GM12878 (cell line): ENCODE measurements around the gene PHRF1. TPM values are rescaled to one million over a fixed set of nuclear protein-coding genes. Genes with fewer than 3 reads are reported as not detected.

Source experiments
- BMI1 ChIP-seq: fragments of 450-650 bp; IDR thresholded peaks from 2 replicates; pipeline ENCODE4 v1.6.1; 2016; ENCODE audit warnings: mild to moderate bottlenecking, moderate library complexity, borderline replicate concordance
- CREM ChIP-seq: IDR thresholded peaks from 2 replicates; pipeline ENCODE4 v1.6.1; 2014; ENCODE audit warnings: antibody characterized with exemption, low read depth
- EGR1 ChIP-seq, 2 experiments: IDR thresholded peaks; 1 replicate in 1 of 2; 2 replicates in 1 of 2; pipeline ENCODE4 v1.6.1; 2011 to 2012; ENCODE audit warnings: low read depth in 2 of 2, low read length in 2 of 2, borderline replicate concordance in 1 of 2, mild to moderate bottlenecking in 1 of 2, moderate library complexity in 1 of 2
- EP300 ChIP-seq, 2 experiments: fragments of 150-350 bp in 1 of 2; IDR thresholded peaks; 2 replicates each; pipeline ENCODE4 v1.6.1; 2011 to 2012; ENCODE audit warnings: low read depth in 2 of 2, low read length in 2 of 2, borderline replicate concordance in 1 of 2, improper control_type of control experiment in 1 of 2, inconsistent platforms in 1 of 2; ENCODE audit not compliant: control insufficient read depth in 1 of 2
- FOXM1 ChIP-seq: IDR thresholded peaks from 2 replicates; pipeline ENCODE4 v1.6.1; 2012; ENCODE audit warnings: low read depth, mild to moderate bottlenecking, inconsistent platforms, low read length, moderate library complexity
- GABPA ChIP-seq: IDR thresholded peaks from 2 replicates; pipeline ENCODE4 v1.6.1; 2014; ENCODE audit warnings: antibody characterized with exemption, low read depth, mild to moderate bottlenecking, inconsistent platforms
- HDAC6 ChIP-seq: fragments of 200-600 bp; sonication (generic); IDR thresholded peaks from one replicate; pipeline ENCODE4 v1.8.0; 2017; ENCODE audit warnings: antibody characterized with exemption; ENCODE audit not compliant: unreplicated experiment
- IRF4 ChIP-seq: IDR thresholded peaks from 2 replicates; pipeline ENCODE4 v1.6.1; 2011; ENCODE audit warnings: low read depth, low read length
- KDM1A ChIP-seq: fragments of 200-600 bp; sonication (generic); IDR thresholded peaks from 2 replicates; pipeline ENCODE4 v1.6.1; 2016; ENCODE audit warnings: borderline replicate concordance
- NBN ChIP-seq: fragments of 450-650 bp; IDR thresholded peaks from 2 replicates; pipeline ENCODE4 v1.6.1; 2016
- NFYB ChIP-seq: IDR thresholded peaks from 2 replicates; pipeline ENCODE4 v1.6.1; 2011; ENCODE audit warnings: low read depth, mild to moderate bottlenecking, low read length, improper control_type of control experiment, moderate library complexity; ENCODE audit not compliant: insufficient read depth
- PML ChIP-seq: IDR thresholded peaks from 2 replicates; pipeline ENCODE4 v1.6.1; 2012; ENCODE audit warnings: low read length, inconsistent platforms
- RB1 ChIP-seq: fragments of 450-650 bp; formaldehyde crosslinking; IDR thresholded peaks from 2 replicates; pipeline ENCODE4 v1.6.1; 2017; ENCODE audit warnings: mild to moderate bottlenecking, borderline replicate concordance
- RCOR1 ChIP-seq: conservative IDR thresholded peaks from 2 replicates; pipeline ENCODE4 v1.6.1; 2012; ENCODE audit warnings: low read depth, low read length, improper control_type of control experiment
- RUNX3 ChIP-seq: IDR thresholded peaks from 2 replicates; pipeline ENCODE4 v1.6.1; 2012; ENCODE audit warnings: low read length, inconsistent platforms
- SIN3A ChIP-seq: IDR thresholded peaks from 2 replicates; pipeline ENCODE4 v1.6.1; 2012; ENCODE audit warnings: low read depth, low read length, improper control_type of control experiment
- SMAD5 ChIP-seq: IDR thresholded peaks from 2 replicates; pipeline ENCODE4 v1.6.1; 2016; ENCODE audit warnings: antibody characterized with exemption, low read depth
- TCF3 ChIP-seq: IDR thresholded peaks from 2 replicates; pipeline ENCODE4 v1.6.1; 2012; ENCODE audit warnings: low read depth, mild to moderate bottlenecking, low read length, borderline replicate concordance; ENCODE audit not compliant: insufficient read depth
- polyA plus RNA-seq, 11 experiments: library from polyadenylated mRNA; depleted of rRNA in 4 of 11; unstranded in 6 of 11; stranded (reverse) in 5 of 11; fragments of >200 nt; fragmentation: Nextera tagmentation in 4 of 11; fragmentation: Illumina TruSeq in 1 of 11; extraction: Ambion mirVana in 4 of 11; extraction: Trizol in 1 of 11; gene quantifications; 1 replicate in 1 of 11; 2 replicates in 10 of 11; pipeline versions ENCODE4 v1.2.1 to v1.2.3, GENCODE V29; 2011 to 2016; ENCODE audit warnings: inconsistent platforms in 2 of 11, missing spikeins in 2 of 11, low read depth in 1 of 11
- total RNA-seq, 4 experiments: library from RNA; depleted of rRNA in 3 of 4; stranded (reverse); fragments of >200 nt in 3 of 4; fragmentation: Illumina TruSeq in 1 of 4; extraction: Trizol in 1 of 4; gene quantifications; 2 replicates each; pipeline versions ENCODE4 v1.2.1 to v1.2.3, GENCODE V29; 2013 to 2021
- TF ChIP-seq, protein P1 (sequence below): fragments of 450-650 bp; IDR thresholded peaks from 2 replicates; pipeline ENCODE4 v1.6.1; 2017; ENCODE audit warnings: mild to moderate bottlenecking, moderate library complexity
- TF ChIP-seq, protein P2 (sequence below): fragments of 450-650 bp; IDR thresholded peaks from 2 replicates; pipeline ENCODE4 v1.6.1; 2016; ENCODE audit warnings: mild to moderate bottlenecking
- TF ChIP-seq, protein P3 (sequence below): fragments of 450-650 bp; formaldehyde crosslinking; IDR thresholded peaks from 2 replicates; pipeline ENCODE4 v1.5.0; 2022; ENCODE audit warnings: mild to moderate bottlenecking, missing genetic modification characterization

The PHRF1 gene
- total and polyA plus RNA-seq, 10 of the 15 experiments (the other 5 are each of a cell fraction or from before 2014, with no cell fraction given) = 0.13 to 43.5 (median 15.1) TPM

DNA sequence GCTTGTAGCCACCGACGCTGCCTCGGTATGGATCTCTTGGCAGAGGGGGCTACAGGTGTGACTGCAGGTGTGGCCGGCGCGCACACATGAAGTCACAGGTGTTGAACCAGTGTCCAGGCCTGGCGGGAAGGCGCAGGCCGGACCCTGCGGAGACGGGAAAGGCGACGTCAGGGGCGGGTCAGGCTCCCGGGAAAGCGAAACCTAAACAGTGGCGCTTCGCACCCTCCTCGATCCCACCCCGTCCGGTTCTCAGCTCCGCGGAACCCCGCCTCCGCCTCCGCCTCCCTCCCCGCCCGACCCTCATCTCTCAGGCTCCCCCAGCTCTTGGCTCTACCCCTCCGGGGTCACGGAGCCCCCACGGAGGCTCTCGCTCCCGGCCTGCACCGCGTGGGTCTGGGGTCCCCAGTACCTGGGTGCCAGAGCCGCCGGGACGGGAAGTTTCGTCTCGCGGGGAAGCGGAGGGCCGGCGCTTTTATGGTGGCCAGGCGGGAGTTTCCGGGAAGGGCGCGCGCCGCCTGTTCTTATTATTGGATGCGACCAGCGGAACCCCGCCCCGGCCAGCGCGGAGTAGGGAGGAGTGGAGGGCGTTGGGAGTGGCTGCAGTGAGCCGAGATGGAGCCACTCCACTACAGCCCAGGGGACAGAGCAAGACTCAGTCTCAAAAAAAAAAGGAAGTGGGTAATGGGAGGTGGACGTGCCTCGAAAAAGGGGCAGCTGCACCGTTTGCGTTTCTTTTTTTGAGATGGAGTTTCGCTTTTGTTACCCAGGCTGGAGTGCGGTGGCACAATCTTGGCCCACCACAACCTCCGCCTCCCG, 39.4 kb downstream of the PHRF1 start, which contains the start of gene IRF7 (continued):
- no peak for TF ChIP-seq KDM1A
- no peak for TF ChIP-seq BMI1
- no peak for TF ChIP-seq RCOR1
- TF ChIP-seq, protein P1, sequence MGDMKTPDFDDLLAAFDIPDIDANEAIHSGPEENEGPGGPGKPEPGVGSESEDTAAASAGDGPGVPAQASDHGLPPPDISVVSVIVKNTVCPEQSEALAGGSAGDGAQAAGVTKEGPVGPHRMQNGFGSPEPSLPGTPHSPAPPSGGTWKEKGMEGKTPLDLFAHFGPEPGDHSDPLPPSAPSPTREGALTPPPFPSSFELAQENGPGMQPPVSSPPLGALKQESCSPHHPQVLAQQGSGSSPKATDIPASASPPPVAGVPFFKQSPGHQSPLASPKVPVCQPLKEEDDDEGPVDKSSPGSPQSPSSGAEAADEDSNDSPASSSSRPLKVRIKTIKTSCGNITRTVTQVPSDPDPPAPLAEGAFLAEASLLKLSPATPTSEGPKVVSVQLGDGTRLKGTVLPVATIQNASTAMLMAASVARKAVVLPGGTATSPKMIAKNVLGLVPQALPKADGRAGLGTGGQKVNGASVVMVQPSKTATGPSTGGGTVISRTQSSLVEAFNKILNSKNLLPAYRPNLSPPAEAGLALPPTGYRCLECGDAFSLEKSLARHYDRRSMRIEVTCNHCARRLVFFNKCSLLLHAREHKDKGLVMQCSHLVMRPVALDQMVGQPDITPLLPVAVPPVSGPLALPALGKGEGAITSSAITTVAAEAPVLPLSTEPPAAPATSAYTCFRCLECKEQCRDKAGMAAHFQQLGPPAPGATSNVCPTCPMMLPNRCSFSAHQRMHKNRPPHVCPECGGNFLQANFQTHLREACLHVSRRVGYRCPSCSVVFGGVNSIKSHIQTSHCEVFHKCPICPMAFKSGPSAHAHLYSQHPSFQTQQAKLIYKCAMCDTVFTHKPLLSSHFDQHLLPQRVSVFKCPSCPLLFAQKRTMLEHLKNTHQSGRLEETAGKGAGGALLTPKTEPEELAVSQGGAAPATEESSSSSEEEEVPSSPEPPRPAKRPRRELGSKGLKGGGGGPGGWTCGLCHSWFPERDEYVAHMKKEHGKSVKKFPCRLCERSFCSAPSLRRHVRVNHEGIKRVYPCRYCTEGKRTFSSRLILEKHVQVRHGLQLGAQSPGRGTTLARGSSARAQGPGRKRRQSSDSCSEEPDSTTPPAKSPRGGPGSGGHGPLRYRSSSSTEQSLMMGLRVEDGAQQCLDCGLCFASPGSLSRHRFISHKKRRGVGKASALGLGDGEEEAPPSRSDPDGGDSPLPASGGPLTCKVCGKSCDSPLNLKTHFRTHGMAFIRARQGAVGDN = peak; percentile 40; the same call in 1 of the 2 replicates
- peak; percentile 47; the same call in 1 of the 2 replicates for TF ChIP-seq CREM
- TF ChIP-seq RB1 = peak; percentile 62; the same call in 1 of the 2 replicates
- TF ChIP-seq NFYB = peak; percentile 50; the same call in 1 of the 2 replicates
- TF ChIP-seq IRF4 = 0 out of 2 replicates have a peak, but pooled peaks have one; percentile 56
- peak; percentile 51; the same call in 1 of the 2 replicates for TF ChIP-seq RUNX3
- 0 out of 2 replicates have a peak, but pooled peaks have one; percentile 1 for TF ChIP-seq SIN3A
- TF ChIP-seq NBN = peak; percentile 83
- TF ChIP-seq EP300 (IDR thresholded peaks at IDR 0.05; ENCODE audit: borderline replicate concordance in 1 of 2, control insufficient read depth in 1 of 2, low read depth in 2 of 2, low read length in 2 of 2) = peak in 1 of 2 experiments; percentile 11; a peak in 1 of 4 replicates
- TF ChIP-seq, protein P2, sequence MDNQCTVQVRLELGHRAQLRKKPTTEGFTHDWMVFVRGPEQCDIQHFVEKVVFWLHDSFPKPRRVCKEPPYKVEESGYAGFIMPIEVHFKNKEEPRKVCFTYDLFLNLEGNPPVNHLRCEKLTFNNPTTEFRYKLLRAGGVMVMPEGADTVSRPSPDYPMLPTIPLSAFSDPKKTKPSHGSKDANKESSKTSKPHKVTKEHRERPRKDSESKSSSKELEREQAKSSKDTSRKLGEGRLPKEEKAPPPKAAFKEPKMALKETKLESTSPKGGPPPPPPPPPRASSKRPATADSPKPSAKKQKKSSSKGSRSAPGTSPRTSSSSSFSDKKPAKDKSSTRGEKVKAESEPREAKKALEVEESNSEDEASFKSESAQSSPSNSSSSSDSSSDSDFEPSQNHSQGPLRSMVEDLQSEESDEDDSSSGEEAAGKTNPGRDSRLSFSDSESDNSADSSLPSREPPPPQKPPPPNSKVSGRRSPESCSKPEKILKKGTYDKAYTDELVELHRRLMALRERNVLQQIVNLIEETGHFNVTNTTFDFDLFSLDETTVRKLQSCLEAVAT = no peak
- no peak; the same call in 1 of the 2 replicates for TF ChIP-seq FOXM1
- TF ChIP-seq EGR1 (IDR thresholded peaks at IDR 0.05; ENCODE audit: borderline replicate concordance in 1 of 2, low read depth in 2 of 2, low read length in 2 of 2) = peak; percentile 28 to 54
- peak; percentile 76; the same call in 1 of the 2 replicates for TF ChIP-seq TCF3
- TF ChIP-seq HDAC6 = peak; percentile 57
- peak; percentile 89; the same call in 1 of the 2 replicates for TF ChIP-seq PML
- TF ChIP-seq SMAD5 = peak; percentile 92
- TF ChIP-seq GABPA = peak; percentile 79
- TF ChIP-seq, protein P3, sequence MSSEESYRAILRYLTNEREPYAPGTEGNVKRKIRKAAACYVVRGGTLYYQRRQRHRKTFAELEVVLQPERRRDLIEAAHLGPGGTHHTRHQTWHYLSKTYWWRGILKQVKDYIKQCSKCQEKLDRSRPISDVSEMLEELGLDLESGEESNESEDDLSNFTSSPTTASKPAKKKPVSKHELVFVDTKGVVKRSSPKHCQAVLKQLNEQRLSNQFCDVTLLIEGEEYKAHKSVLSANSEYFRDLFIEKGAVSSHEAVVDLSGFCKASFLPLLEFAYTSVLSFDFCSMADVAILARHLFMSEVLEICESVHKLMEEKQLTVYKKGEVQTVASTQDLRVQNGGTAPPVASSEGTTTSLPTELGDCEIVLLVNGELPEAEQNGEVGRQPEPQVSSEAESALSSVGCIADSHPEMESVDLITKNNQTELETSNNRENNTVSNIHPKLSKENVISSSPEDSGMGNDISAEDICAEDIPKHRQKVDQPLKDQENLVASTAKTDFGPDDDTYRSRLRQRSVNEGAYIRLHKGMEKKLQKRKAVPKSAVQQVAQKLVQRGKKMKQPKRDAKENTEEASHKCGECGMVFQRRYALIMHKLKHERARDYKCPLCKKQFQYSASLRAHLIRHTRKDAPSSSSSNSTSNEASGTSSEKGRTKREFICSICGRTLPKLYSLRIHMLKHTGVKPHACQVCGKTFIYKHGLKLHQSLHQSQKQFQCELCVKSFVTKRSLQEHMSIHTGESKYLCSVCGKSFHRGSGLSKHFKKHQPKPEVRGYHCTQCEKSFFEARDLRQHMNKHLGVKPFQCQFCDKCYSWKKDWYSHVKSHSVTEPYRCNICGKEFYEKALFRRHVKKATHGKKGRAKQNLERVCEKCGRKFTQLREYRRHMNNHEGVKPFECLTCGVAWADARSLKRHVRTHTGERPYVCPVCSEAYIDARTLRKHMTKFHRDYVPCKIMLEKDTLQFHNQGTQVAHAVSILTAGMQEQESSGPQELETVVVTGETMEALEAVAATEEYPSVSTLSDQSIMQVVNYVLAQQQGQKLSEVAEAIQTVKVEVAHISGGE (CRISPR knock-in tag) = peak; percentile 12; the same call in 1 of the 2 replicates
